AG09309 (cell line): Measurements from ENCODE around the gene KCNH2.

Experiments
- DNase-seq: peaks from one replicate; pipeline ENCODE4 v3.0.0-alpha.2; 2010; ENCODE audit warnings: low read depth
- H3K4me3 ChIP-seq: 2 replicates; pipeline ENCODE4 v1.5.1; 2011; ENCODE audit warnings: mild to moderate bottlenecking, low read depth, low read length, moderate library complexity; ENCODE audit not compliant: control insufficient read depth
- CTCF ChIP-seq: IDR thresholded peaks from 2 replicates; pipeline ENCODE4 v1.5.1; 2011; ENCODE audit warnings: mild to moderate bottlenecking, low read depth, low read length, inconsistent platforms; ENCODE audit not compliant: insufficient read depth, control insufficient read depth; ENCODE audit errors: missing control alignments

Gene KCNH2

GRCh38 chr7:150944066-150945042 lies 33.8 kb downstream of the KCNH2 start:
- no peak overlapping the region for H3K4me3 ChIP-seq
- TF ChIP-seq CTCF = no peak
- DNase-seq = no peak

GRCh38 chr7:150943453-150943814 lies 34.7 kb downstream of the KCNH2 start:
- DNase-seq = no peak
- no peak overlapping the region for H3K4me3 ChIP-seq
- TF ChIP-seq CTCF = no peak

GRCh38 chr7:150942591-150943452 lies 35.3 kb downstream of the KCNH2 start:
- no peak overlapping the region for H3K4me3 ChIP-seq
- no peak for TF ChIP-seq CTCF
- DNase-seq = no peak

- DNase-seq = no peak
- H3K4me3 ChIP-seq = no peak overlapping the region
- no peak for TF ChIP-seq CTCF
Observed at GRCh38 chr7:150942001-150942590, 36.0 kb downstream of the KCNH2 start.

- H3K4me3 ChIP-seq = no peak overlapping the region
- TF ChIP-seq CTCF = no peak
- DNase-seq = no peak
Observed at GRCh38 chr7:150941351-150942000, 36.6 kb downstream of the KCNH2 start.
